GM12865 (cell line): ENCODE measurements around the gene DIPK1B.

Experiments used
- DNase-seq: peaks from one replicate; pipeline ENCODE4 v3.0.0; 2010; ENCODE audit warnings: low read depth
- H3K4me3 ChIP-seq: 2 replicates; pipeline ENCODE4 v1.5.1; 2011; ENCODE audit warnings: mild to moderate bottlenecking, low read depth, low read length, control low read depth
- CTCF ChIP-seq: IDR thresholded peaks from 2 replicates; pipeline ENCODE4 v1.5.1; 2011; ENCODE audit warnings: low read length, control low read depth, low read depth, inconsistent platforms; ENCODE audit not compliant: insufficient read depth; ENCODE audit errors: missing control alignments

The DIPK1B gene

DNA sequence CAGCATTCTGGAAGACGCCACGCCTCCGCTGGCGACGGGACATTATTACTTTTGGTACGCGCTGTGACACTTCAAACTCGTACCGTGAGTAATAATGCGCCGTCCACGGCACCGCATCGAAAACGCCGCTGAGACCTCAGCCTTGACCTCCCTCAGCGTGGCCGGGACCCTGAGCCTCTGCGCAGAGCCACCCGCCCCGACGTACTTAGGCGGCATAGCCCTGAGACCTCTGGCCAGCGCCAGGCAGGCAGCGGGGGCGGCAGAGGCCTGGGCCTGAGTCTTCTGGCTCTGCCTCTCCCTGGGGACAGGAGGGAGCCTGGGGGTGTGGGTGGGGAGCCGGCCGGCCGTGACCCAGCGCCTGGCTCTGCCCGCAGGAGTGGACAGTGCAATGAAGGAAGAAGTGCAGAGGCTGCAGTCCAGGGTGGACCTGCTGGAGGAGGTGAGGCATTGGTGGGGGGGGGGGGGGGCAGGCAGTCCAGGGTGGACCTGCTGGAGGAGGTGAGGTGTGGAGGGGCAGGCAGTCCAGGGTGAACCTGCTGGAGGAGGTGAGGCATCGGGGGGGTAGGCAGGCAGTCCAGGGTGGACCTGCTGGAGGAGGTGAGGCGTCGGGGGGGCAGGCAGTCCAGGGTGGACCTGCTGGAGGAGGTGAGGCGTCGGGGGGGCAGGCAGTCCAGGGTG lies 41.7 kb upstream of the DIPK1B start:
- H3K4me3 ChIP-seq = no peak overlapping the region
- no peak for DNase-seq
- no peak for TF ChIP-seq CTCF

DNA sequence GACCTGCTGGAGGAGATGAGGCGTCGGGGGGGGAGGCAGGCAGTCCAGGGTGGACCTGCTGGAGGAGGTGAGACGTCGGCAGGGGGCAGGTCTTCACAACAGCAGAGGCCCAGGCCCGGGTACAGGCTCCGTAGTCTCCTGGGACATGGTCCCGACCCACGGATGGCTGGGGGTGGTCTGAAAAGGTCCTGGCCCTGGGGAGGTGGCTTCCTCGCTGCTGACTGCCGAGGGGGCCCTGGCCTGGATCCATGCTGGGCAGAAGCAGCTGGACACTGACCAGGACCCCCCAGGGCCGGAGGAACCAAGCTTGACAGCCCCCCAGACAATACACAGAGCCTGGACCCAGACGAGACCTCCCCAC lies 41.1 kb upstream of the DIPK1B start:
- TF ChIP-seq CTCF = no peak
- no peak for DNase-seq
- no peak overlapping the region for H3K4me3 ChIP-seq

DNA sequence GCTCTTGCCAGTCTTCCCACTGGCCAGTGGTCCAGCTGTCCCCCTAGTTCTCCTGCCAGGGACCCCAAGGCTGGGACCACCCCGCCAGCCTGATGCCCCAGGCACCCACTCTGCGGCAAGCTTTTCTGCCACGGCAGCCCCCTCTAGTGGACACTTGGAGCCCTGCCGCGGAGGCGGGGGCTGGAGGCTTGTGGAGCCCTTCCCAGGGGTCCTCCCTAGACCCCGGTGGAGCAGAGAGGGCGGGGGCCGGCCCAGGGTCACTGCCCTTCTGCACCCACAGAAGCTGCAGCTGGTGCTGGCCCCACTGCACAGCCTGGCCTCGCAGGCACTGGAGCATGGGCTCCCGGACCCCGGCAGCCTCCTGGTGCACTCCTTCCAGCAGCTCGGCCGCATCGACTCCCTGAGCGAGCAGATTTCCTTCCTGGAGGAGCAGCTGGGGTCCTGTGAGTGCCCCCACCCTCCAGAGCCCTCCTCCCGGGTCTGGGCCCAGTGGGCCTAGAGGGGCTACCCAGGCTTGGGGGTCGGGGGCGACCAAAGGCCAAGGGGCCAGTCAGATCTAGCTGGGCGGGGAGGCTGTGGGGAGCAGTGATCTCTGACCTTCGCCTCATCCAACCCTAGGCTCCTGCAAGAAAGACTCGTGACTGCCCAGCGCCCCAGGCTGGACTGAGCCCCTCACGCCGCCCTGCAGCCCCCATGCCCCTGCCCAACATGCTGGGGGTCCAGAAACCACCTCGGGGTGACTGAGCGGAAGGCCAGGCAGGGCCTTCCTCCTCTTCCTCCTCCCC lies 40.5 kb upstream of the DIPK1B start:
- H3K4me3 ChIP-seq = no peak overlapping the region
- peak; percentile 84 for TF ChIP-seq CTCF
- DNase-seq = peak; percentile 39

GRCh38 chr9:136672431-136673087 lies 39.8 kb upstream of the DIPK1B start:
- DNase-seq = no peak
- TF ChIP-seq CTCF = no peak
- no peak overlapping the region for H3K4me3 ChIP-seq

DNA sequence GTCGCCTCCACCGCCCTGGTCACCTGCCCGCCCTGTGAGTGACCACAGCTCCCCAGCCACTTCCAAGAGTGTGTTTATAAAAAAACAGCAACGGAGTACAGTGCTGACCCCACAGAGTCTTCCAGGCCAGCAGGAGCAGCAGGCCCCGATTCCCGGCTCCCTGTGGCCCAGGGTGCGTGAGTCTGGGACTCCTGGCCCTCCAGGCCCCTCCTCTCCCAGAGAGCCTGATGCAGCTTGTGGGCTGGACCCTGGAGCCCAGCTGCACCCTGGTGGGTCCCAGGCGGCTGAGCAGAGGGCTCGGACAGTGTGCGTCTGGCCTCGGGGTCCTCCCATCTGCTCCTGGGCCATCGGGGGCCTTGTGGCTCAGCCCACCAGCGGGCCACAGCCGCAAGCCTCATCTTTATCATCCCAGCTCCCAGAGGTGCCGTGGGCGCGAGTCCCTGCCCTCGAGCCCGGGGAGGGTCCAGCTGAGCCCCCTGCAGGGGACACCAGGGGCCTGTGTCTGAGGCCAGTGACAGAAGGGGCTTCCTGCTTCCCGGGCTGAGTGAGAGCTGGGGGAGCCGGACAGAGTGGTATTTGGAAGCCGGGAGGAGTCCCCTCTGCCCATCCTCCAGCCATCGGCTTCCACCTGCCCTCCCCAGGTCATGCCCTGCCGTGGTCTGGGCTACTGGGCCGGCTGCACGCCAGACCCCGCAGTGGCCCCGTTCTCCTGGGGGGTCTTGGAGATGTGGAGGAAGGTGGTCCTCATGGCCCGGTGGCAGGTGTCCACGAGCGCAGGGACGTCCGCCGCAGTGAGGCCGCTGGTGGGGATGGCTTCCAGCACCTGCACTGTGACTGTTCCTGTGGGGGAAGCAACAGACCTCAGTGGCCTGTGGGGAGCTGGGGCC lies 39.0 kb upstream of the DIPK1B start:
- DNase-seq = no peak
- no peak overlapping the region for H3K4me3 ChIP-seq

More for the DNA sequence above, 39.0 kb upstream of the DIPK1B start:
- TF ChIP-seq CTCF = no peak
